Activated CD8-positive, alpha-beta memory T cell treated with anti-CD3 and anti-CD28 coated beads, Interleukin-2, amount 50 U/mL, for 1 hour (primary cell): Measurements from ENCODE around the gene SEPSECS.

ENCODE experiments used
- DNase-seq: peaks from one replicate; pipeline ENCODE4 v3.0.0-alpha.2; 2020; ENCODE audit errors: extremely low read depth

SEPSECS gene

GRCh38 chr4:25159837-25160713, at the start of gene SEPSECS:
SEPSECS (minus strand) TSS chr4:25160449; CDS start chr4:25160369, 80 bp downstream.
- DNase-seq, result peak; percentile 95

- DNase-seq, result no peak
Measured at GRCh38 chr4:25209702-25210101, 49.5 kb upstream of the SEPSECS start.

DNA sequence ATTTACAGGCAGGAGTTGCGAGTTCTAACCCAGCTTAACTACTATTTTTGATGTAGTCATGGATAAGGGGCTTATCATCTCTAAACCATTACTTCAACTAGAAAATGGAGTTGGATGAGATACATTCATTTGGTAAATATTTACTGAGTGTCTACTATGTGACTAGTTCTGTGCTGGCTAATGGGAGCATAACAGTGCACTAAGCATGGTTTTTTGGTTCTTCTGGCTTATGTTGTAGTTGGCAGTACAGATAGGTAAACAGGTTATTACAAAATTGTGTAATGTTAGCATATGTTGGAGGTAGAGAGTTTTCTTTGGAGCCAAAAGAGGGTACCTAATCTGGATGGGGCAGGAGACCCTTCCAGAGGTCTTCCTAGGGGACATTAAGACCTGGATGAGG, 47.7 kb upstream of the SEPSECS start:
- DNase-seq, result no peak

GRCh38 chr4:25198713-25199112, 38.5 kb upstream of the SEPSECS start:
- DNase-seq, result no peak

DNA sequence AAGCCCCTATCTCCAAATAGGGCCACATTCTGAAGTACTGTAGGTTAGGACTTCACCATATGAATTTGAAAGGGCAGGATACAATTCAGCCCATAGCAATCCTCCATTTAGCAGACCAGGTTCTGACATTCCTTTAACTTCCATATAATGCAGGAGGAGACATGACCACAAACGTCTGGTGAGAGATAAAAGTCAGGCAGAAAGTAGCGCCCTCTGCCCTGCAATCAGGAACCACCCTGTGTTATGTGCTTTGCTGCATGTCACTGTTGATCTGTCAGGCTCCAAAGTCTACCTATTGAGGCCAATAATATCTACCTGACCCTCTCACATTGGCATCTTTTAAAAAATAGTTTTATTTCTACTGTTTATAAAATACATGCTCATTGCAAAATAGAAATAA, 30.2 kb upstream of the SEPSECS start:
- DNase-seq, result no peak

DNA sequence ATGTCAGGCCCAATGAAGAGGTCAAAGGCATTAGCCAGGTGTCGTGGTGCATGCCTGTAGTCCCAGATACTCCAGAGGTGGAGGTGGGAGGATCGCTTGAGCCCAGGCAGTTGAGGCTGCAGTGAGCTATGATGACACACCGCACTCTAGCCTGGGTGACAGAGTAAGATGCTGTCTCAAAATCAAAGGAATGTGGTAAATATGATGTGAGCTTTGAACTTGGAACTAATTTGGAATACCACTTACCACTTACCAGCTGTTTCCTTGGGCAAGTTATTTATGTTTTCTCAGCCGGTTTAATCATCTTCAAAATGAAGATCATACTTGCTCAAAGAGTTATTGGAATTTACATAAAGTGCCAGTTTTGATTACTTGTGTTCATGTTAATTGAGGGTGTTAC, 23.8 kb upstream of the SEPSECS start:
- DNase-seq, result no peak

GRCh38 chr4:25182937-25183336, 22.7 kb upstream of the SEPSECS start:
- DNase-seq, result no peak

DNA sequence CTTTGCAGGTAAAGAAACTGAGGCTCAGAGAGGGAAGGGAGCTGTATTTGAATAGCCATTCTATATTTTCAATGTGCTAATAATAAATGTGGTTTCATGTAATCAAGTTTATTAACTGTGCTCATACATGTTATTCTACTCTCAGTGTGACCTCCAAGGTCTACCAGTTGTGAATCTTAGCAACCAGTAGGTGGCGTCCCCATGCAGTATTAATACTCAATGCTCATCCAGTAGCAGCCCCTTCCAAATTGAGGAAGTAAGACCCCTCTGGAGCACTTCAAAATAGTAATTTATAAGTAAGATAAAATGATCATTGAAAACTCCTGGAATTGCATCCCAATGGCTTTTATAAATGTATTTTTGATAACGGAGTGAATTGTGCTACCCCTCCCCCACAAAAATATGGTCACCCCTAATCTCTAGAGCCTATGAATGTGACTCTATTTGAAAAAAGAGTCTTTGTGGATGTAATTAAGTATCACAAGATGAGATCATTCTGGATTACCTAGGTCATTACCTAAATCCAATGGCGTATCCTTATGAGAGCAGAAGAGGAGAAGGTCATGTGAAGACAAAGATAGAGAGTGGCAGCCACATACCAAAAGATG, 20.4 kb upstream of the SEPSECS start:
- DNase-seq, result no peak

DNA sequence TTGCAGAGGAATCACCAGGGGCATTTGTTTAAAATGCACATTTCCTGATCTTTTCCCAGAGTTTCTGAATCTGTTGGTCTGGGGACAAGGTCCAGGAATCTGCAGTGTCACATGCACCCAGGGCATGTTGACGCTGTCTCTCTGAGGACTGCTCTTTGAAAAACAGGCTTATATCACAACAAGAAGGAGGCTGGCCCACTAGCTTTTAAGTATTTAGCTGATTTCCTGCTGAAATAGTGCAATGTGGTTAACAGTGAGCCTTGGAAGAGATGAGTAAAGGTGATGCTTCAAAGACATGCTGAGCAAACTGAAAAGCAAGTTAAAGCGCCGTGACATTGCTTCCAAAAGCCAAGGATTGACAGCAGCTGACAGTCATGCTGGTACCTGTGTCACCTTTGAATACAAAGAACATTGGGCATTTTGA, 18.6 kb upstream of the SEPSECS start:
- no peak for DNase-seq

DNA sequence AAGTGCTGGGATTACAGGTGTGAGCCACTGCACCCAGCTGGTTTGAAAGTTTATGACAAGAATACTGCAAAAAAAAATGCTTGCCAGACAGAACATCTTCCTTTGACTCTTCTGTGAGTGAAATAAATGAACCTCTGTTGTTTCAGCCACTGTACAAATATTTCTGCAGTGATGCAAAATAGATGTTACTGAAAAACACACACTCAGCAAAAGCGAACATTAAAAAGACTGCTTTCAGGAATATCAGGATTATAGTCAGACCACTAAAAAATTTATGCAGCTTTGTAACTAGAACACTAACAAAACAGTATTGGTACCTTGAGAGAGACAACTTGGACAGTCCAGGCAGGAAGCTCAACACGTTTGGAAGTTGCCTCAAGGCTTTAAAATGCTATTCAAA, 16.9 kb upstream of the SEPSECS start:
- DNase-seq, result no peak

DNA sequence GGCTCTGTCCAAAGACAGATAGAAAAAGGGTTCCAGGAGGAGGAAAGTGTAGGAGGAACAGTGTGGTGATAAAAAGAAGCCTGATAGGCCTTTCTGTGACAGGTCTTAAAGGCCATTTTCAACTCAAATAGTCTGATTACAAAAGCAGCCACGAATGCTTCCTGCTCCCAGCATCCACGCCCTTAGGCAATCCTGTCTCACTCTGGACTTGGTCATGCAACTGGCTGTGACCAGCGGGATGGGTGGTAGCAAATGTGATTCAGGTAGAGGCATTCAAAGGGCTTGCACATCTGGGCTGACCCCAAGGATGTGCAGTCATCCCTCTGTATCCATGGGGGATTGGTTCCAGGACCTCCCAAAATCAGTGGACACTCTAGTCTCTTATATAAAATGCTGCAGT, 14.4 kb upstream of the SEPSECS start:
- DNase-seq, result no peak

DNA sequence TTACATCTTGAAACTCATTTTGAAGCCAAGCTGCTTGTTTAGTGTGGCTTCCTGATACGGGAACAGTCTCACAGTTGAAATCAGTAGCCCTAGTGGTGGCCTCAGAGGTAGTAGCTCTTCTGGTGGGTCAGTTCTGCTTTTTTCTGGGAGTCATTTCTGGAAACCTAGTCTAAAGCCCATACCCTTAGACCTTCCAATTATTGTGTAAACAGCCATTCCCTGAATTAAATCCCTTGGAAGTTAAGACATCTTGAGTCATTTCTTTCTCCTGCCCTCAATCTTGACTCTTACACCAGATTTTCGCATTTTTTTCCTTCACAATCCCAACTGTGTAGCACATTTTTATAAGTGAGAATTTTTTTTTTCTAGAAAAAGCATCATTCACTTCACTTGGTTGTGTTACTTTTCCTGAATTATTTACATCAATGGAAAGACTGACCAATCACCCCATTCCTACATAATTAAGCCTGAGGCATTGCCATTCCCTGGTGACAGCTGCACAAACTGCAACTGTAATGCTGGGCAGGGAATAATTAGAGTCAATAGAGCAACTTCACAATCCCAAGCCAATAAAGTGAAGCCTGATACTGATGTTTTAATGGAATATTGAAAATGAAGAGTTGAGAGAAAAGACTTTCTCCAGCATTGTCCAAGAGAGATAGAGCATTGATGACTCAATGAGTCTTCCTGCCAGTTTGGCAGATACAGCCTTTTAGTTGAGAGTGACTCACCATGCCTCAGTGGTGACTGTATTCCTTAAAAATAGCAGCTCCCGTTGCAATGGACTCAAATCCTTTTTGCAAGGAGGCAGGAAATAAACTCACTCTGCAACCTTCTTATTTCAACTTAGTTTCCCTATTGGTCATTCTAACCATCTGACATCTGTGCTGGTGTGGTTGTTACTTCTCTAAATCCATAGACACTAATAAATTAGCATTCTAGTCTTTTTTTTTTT, 13.0 kb upstream of the SEPSECS start:
- no peak for DNase-seq

GRCh38 chr4:25171201-25171865, 11.1 kb upstream of the SEPSECS start:
- no peak for DNase-seq

GRCh38 chr4:25169446-25169845, 9.2 kb upstream of the SEPSECS start:
- DNase-seq, result no peak

DNA sequence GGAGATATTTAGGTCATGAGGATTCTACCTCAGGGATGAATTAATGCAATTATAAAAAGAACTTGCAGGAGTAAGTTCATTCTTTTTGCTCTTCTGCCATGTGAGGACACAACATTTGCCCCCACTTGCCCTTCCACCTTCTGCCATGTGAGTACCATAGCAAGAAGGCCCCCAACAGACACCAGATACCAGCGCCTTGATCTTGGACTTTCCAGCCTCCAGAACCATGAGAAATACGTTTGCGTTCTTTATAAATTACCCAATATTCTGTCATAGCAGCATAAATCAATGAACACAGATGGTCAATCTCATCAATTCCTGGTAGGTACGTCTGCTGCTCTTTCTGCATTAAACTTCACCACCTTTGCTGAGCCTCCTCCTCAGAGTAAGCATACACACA, 5.7 kb upstream of the SEPSECS start:
- no peak for DNase-seq

- no peak for DNase-seq
Measured at GRCh38 chr4:25163196-25163595, 2.9 kb upstream of the SEPSECS start.

GRCh38 chr4:25162566-25162965, 2.3 kb upstream of the SEPSECS start:
- no peak for DNase-seq

DNA sequence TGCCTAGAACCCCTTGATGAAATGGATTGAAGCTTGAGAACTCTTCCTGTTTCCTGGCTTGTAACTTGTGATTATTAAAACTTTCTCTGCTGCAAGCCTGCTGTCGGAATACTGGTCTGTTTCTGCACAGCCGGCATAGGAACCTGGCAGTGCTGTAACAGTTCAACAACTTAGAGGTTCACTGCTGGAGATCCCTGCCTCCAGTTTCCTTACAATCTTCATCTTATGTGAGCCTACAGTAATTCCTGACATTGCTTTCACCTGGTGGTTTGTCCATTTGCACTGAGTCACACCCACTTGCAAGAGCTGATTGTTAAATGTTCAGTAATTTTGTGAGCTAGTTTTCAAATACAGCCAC, 1.3 kb upstream of the SEPSECS start:
- DNase-seq, result no peak

DNA sequence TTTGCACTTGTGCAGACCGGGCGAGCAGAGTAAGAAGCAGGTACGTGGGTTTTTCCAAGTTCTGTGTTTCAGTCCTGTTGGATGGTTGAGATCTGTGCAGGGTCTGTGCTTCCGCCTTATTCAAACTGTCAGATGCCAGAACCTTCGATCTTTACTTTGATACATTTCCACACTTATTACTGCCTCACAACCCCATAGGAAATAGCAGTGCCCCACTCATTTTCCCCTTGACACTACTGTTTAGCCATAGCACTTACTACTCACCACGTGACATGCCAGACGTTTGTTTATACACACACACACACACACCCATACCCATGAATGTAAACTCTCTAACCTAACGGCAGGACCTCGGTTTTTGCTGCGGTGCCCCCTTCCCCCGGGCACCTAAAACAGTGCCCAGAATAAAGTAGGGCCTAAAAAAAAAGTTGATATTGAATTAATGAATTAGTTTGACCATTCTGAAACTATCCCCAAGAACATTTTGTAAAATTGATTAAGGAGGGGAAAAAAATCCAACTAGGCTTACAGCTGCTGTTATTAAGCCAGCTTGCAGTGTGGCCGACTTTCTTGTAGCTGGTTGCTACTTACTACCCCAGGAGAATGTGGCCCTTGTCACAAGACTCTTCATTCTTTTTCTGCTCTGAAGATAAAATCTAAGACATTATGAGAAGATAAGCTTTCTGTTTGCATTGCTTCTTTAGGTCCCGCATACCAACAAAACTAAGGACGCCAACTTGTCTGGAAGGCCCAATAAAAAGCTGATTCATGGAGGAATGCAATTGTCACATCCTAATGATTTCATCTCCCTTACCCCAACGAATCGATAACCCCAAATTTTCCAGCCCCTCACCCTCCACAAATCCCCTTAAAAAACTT, 704 bp upstream of the SEPSECS start:
- no peak for DNase-seq

DNA sequence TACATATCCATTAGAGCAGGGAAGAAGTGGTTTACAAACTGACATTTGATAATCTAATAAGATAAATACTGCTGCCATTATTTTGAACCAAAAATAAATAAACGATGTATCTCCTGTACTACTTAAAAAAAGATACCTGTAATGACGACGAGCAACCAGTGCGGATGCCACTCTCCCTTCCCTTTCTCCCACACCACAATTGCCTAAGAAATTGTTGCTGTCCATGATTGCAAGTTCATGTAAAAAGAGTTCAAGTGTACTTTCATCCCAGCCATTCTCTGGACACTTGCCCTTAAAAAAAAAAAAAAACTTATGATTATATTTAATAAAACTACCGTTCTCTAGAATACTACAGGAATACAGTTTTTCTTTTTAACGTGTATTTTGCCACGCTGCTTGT, 1.4 kb downstream of the SEPSECS start:
- DNase-seq, result no peak

- no peak for DNase-seq
Measured at GRCh38 chr4:25157081-25157480, 3.2 kb downstream of the SEPSECS start.
